Esophagus squamous epithelium (tissue), 5 donors: Measurements from ENCODE around the gene TMEM119. TPM values are rescaled to one million over a fixed set of nuclear protein-coding genes. Genes with fewer than 3 reads are reported as not detected.

Experiments
- DNase-seq: peaks from one replicate; lab custom pipeline; 2025; lab: John Stamatoyannopoulos, UW
- H3K27ac ChIP-seq, 4 donors: fragments of 200-600 bp; sonication (generic); one replicate each; pipeline ENCODE4 v1.5.1; 2016 to 2019; ENCODE audit warnings: mild to moderate bottlenecking in 1 of 4
- H3K27me3 ChIP-seq, 4 donors: fragments of 200-600 bp; sonication (generic); 1 replicate in 3 of 4; 2 replicates in 1 of 4; pipeline versions ENCODE4 v1.5.1 to v1.6.0; 2017 to 2021; ENCODE audit warnings: antibody characterized with exemption in 1 of 4
- H3K36me3 ChIP-seq, 3 donors: fragments of 200-600 bp; sonication (generic); one replicate each; pipeline ENCODE4 v1.5.1; 2016 to 2019
- H3K4me1 ChIP-seq, 3 donors: fragments of 200-600 bp; sonication (generic); one replicate each; pipeline ENCODE4 v1.5.1; 2017 to 2019
- H3K4me3 ChIP-seq, 4 donors: fragments of 200-600 bp; sonication (generic); 1 replicate in 3 of 4; 2 replicates in 1 of 4; pipeline ENCODE4 v1.5.1; 2016 to 2019; ENCODE audit warnings: mild to moderate bottlenecking in 2 of 4, moderate library complexity in 1 of 4
- H3K9me3 ChIP-seq, 3 donors: fragments of 200-600 bp; sonication (generic); one replicate each; pipeline ENCODE4 v1.5.1; 2016 to 2019
- POLR2A ChIP-seq, 4 donors: fragments of 450-650 bp; IDR thresholded peaks; one replicate each; pipeline ENCODE4 v1.6.1; 2017; ENCODE audit warnings: antibody characterized with exemption in 4 of 4, mild to moderate bottlenecking in 4 of 4, moderate library complexity in 3 of 4
- WGBS, 2 donors: methylation state at CpG; one replicate each; pipeline ENCODE4 v1.1.5; 2018; 5-methylcytosine and 5-hydroxymethylcytosine counted together
- intact Hi-C: fragments of 100-400 bp; cut with DNase I; formaldehyde crosslinking; loops from one replicate; pipeline ENCODE4 v1.15.0; 2022
- total RNA-seq, 4 donors: library from RNA; depleted of rRNA; stranded (reverse); fragments of >200 nt; gene quantifications; one replicate each; pipeline ENCODE4 v1.1.0, GENCODE V29; 2016
- TF ChIP-seq, protein P1 (sequence below), 6 experiments: fragments of 450-650 bp in 4 of 6; fragments of 200-600 bp in 2 of 6; sonication (generic) in 2 of 6; IDR thresholded peaks; one replicate each; pipeline ENCODE4 v1.5.1; 2016 to 2019; ENCODE audit warnings: antibody characterized with exemption in 6 of 6, mild to moderate bottlenecking in 4 of 6, moderate library complexity in 4 of 6
- donor health status: DM: yes; HTN: yes; CAD: no.

TMEM119 gene
- total RNA-seq, 4 donors from 2014 or later = 0.08 to 4.8 (median 2.0) TPM

DNA sequence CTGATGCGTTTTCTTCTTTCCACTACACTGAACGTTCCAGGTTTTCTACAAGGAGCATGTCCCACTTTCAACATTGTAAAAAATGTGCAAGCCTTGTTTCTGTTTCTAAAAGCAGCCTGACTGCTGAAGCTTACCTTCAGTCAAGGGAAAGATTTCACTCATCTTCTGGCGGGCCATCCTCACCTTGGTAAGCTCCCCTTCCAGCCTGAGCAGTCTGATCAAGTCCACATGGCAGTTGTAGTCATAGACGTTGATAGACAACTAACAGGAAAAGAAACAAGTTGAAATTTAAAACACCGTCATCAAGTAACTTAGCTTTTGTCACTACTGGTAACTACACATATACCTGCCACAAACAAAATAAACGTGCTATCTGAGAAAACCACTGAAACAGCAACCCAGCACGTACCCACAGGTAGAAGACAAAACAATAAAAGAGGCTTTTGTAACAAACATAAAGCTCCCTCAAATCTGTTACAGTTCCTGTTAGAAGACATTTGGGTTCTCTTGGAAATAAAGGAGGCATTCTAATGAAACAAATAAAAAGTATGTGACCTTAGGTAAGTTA lies 48.8 kb downstream of the TMEM119 start:
- WGBS, 2 donors = 61 to 78% methylated on average over 7 of the region's 7 CpGs
- intact Hi-C loops = no loop called here
- H3K9me3 ChIP-seq = no peaks in the 10 kb centered on the region
- H3K4me1 ChIP-seq = peaks cover 0 to 35% (median 0%) of the 10 kb centered on the region in 3 donors
- no peak overlapping the region for H3K27ac ChIP-seq
- peaks cover 5 to 51% (median 8%) of the 10 kb centered on the region in 3 donors for H3K36me3 ChIP-seq
- TF ChIP-seq, protein P1, sequence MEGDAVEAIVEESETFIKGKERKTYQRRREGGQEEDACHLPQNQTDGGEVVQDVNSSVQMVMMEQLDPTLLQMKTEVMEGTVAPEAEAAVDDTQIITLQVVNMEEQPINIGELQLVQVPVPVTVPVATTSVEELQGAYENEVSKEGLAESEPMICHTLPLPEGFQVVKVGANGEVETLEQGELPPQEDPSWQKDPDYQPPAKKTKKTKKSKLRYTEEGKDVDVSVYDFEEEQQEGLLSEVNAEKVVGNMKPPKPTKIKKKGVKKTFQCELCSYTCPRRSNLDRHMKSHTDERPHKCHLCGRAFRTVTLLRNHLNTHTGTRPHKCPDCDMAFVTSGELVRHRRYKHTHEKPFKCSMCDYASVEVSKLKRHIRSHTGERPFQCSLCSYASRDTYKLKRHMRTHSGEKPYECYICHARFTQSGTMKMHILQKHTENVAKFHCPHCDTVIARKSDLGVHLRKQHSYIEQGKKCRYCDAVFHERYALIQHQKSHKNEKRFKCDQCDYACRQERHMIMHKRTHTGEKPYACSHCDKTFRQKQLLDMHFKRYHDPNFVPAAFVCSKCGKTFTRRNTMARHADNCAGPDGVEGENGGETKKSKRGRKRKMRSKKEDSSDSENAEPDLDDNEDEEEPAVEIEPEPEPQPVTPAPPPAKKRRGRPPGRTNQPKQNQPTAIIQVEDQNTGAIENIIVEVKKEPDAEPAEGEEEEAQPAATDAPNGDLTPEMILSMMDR (IDR thresholded peaks at IDR 0.05) = no peak
- no peak for TF ChIP-seq POLR2A (IDR thresholded peaks at IDR 0.05)
- no peak overlapping the region for H3K4me3 ChIP-seq
- no peak for DNase-seq
- no peaks in the 10 kb centered on the region for H3K27me3 ChIP-seq

DNA sequence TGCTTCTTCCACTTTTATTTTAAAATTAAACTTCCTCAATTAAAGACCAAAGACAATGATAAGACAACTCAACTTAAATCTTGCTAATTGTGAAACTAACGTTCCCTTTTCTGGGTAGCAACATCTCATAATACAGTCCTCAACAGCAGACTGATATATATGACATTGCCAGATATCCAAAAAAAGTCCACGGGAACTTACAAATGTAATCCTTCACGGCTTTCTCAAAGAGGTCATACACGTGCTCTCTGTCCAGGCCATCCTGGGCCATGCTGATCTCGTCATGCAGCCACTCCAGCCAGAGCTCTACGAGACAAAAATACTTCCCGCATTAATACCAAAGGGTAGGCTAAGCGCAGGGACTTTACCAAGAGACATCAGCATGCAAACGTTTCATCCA lies 50.2 kb downstream of the TMEM119 start:
- Histone ChIP-seq H3K36me3 (peaks cover 8 to 65% (median 15%) of the 10 kb centered on the region in 3 donors), H3K4me1 (peaks cover 0 to 22% (median 0%) of the 10 kb centered on the region in 3 donors), H3K9me3 (no peaks in the 10 kb centered on the region), H3K27ac (no peak overlapping the region), H3K27me3 (no peaks in the 10 kb centered on the region), H3K4me3 (no peak overlapping the region)
- 71 to 84% methylated on average over 9 of the region's 9 CpGs for WGBS, 2 donors
- intact Hi-C loops = no loop called here
- no peak for DNase-seq
- no peak for TF ChIP-seq POLR2A (IDR thresholded peaks at IDR 0.05)
- TF ChIP-seq, protein P1 (IDR thresholded peaks at IDR 0.05) = no peak

DNA sequence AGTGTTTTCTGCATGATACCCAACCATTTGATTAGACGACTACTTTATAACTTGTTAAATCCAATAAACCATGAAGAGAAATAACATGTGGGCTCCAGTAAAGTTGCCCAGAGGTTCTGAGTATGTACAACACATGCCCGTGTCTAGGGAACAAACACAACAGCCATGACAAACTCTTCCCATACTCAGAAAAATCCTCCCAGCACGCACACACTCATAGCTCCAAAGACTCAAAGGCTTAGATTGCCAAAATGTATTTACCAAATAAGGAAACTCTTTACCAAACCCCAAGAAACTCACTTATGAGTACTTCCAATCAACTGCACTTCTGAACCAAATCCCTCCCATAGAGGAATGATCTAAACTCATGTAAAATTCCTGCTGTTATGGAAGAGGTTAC lies 54.2 kb downstream of the TMEM119 start:
- H3K27me3 ChIP-seq = no peaks in the 10 kb centered on the region
- 95 to 96% methylated on average over 3 of the region's 3 CpGs for WGBS, 2 donors
- DNase-seq = no peak
- H3K36me3 ChIP-seq = peaks cover 8 to 80% (median 15%) of the 10 kb centered on the region in 3 donors
- H3K4me3 ChIP-seq = no peak overlapping the region
- intact Hi-C loops = no loop called here
- no peak for TF ChIP-seq POLR2A (IDR thresholded peaks at IDR 0.05)
- TF ChIP-seq, protein P1 (IDR thresholded peaks at IDR 0.05) = no peak
- H3K27ac ChIP-seq = no peak overlapping the region
- peaks cover 0 to 10% (median 5%) of the 10 kb centered on the region in 3 donors for H3K4me1 ChIP-seq
- no peaks in the 10 kb centered on the region for H3K9me3 ChIP-seq

DNA sequence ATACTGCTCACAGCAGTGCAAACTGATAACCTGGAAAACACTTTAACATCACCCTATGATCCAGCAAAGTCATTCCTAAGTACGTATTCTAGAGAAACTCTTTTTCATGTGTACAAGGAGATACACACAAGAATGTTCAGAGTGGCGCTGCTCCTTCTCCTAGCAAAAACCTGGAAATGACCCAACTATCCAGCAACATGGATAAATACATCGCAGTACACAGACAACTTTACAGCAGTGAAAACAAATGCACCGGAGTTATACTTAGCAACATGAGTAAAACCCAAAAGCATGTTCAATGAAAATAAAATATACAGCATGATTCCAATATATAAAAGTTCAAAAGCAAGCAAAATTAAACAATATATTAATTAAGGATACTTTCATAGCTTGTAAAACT lies 55.6 kb downstream of the TMEM119 start:
- Histone ChIP-seq H3K27ac (no peak overlapping the region), H3K9me3 (no peaks in the 10 kb centered on the region), H3K4me1 (peaks cover 0 to 10% (median 5%) of the 10 kb centered on the region in 3 donors), H3K4me3 (no peak overlapping the region), H3K27me3 (no peaks in the 10 kb centered on the region), H3K36me3 (peaks cover 3 to 80% (median 20%) of the 10 kb centered on the region in 3 donors)
- no peak for TF ChIP-seq POLR2A (IDR thresholded peaks at IDR 0.05)
- TF ChIP-seq, protein P1 (IDR thresholded peaks at IDR 0.05) = no peak
- intact Hi-C loops = no loop called here
- WGBS, 2 donors = 74 to 83% methylated on average over 4 of the region's 4 CpGs
- DNase-seq = no peak

Other genes with a start within 250 kb of the TMEM119 start
- 1 to 10 TPM; 1.6 to 4.0 (median 2.1) TPM for gene FICD, start 82.8 kb downstream of the TMEM119 start, total RNA-seq
- gene SART3, start 36.9 kb downstream of the TMEM119 start, total RNA-seq = 10 to 100 TPM; 37.0 to 68.7 (median 48.2) TPM
- 100 to 1,000 TPM in 1 of 4 donors, 10 to 100 TPM in 3; 50.7 to 132 (median 85.3) TPM for gene ISCU, start 35.5 kb downstream of the TMEM119 start, total RNA-seq
- gene SELPLG, start 35.8 kb upstream of the TMEM119 start, total RNA-seq = 10 to 100 TPM in 1 of 4 donors, 1 to 10 TPM in 3; 2.5 to 10.1 (median 5.6) TPM
- 100 to 1,000 TPM in 3 of 4 donors, 10 to 100 TPM in 1; 67.2 to 142 (median 114) TPM for gene CORO1C, start 133.4 kb upstream of the TMEM119 start, total RNA-seq